ENCODE results near the gene ZNF786.
"Not testable (repeated sequence)": the region's sequence is repeated elsewhere in the genome, so short reads cannot be mapped to it uniquely, and the experiment has no call there.

Gene ZNF786

GRCh38 chr7:149090397-149091195 is at the start of gene ZNF786:
Gene ZNF786, minus strand, starts transcription at chr7:149090718. Its CDS starts 78 bp downstream, at chr7:149090640.
- peak; percentile 90 for DNase-seq

GRCh38 chr7:149136118-149136517 is 45.6 kb upstream of the ZNF786 start:
- no peak for DNase-seq

GRCh38 chr7:149133028-149133710 is 42.7 kb upstream of the ZNF786 start:
- DNase-seq: no peak

- no peak for DNase-seq
Observed at GRCh38 chr7:149130572-149131198, 40.2 kb upstream of the ZNF786 start.

GRCh38 chr7:149126662-149127266 is 36.2 kb upstream of the ZNF786 start:
- peak; percentile 71 for DNase-seq

- DNase-seq: peak; percentile 92
Observed at GRCh38 chr7:149125863-149126661, 35.5 kb upstream of the ZNF786 start, which contains the start of gene ZNF425. Gene ZNF425, minus strand, starts transcription at chr7:149126324. Its CDS starts 111 bp downstream, at chr7:149126213.

GRCh38 chr7:149125189-149125862 is 34.8 kb upstream of the ZNF786 start:
- DNase-seq: no peak

GRCh38 chr7:149109969-149110368 is 19.5 kb upstream of the ZNF786 start:
- no peak for DNase-seq

GRCh38 chr7:149104749-149105148 is 14.2 kb upstream of the ZNF786 start:
- DNase-seq: no peak

- DNase-seq: no peak
Observed at GRCh38 chr7:149104214-149104613, 13.7 kb upstream of the ZNF786 start.

GRCh38 chr7:149103424-149103823 is 12.9 kb upstream of the ZNF786 start:
- no peak for DNase-seq

- no peak for DNase-seq
Observed at GRCh38 chr7:149102666-149103065, 12.1 kb upstream of the ZNF786 start.

- DNase-seq: no peak
Observed at GRCh38 chr7:149100821-149101220, 10.3 kb upstream of the ZNF786 start.

GRCh38 chr7:149099058-149099457 is 8.5 kb upstream of the ZNF786 start:
- no peak for DNase-seq

GRCh38 chr7:149097088-149097487 is 6.6 kb upstream of the ZNF786 start:
- DNase-seq: no peak

GRCh38 chr7:149093228-149093627 is 2.7 kb upstream of the ZNF786 start:
- DNase-seq: no peak

- DNase-seq: not testable (repeated sequence)
Observed at GRCh38 chr7:149092244-149092643, 1.7 kb upstream of the ZNF786 start.

- no peak for DNase-seq
Observed at GRCh38 chr7:149087376-149087775, 3.1 kb downstream of the ZNF786 start.

GRCh38 chr7:149085866-149086265 is 4.7 kb downstream of the ZNF786 start:
- DNase-seq: no peak

- DNase-seq: no peak
Observed at GRCh38 chr7:149084407-149084806, 6.1 kb downstream of the ZNF786 start.

- DNase-seq: no peak
Observed at GRCh38 chr7:149081914-149082313, 8.6 kb downstream of the ZNF786 start.

- no peak for DNase-seq
Observed at GRCh38 chr7:149077594-149077993, 12.9 kb downstream of the ZNF786 start.

Measured in NK-92 treated with Interleukin-12 subunit alpha and Interleukin-12 subunit beta, amount 100 ng/mL, for 24 hours (cell line).